CD8-positive, alpha-beta memory T cell (primary cell): ENCODE data around the gene ADGRB2. TPM values are rescaled to one million over a fixed set of nuclear protein-coding genes. Genes with fewer than 3 reads are reported as not detected.

Source experiments
- CTCF ChIA-PET: fragments of 350-600 bp; sonication (Branson Sonifier 250); formaldehyde crosslinking; loops from one replicate; lab custom pipeline; 2021; ENCODE audit warnings: antibody characterized with exemption; lab: Charles Lee
- POLR2A ChIA-PET: fragments of 350-600 bp; sonication (Branson Sonifier 250); formaldehyde crosslinking; loops from one replicate; lab custom pipeline; 2021; ENCODE audit warnings: antibody characterized with exemption; lab: Charles Lee
- DNase-seq, 5 donors: peaks; one replicate each; pipeline versions ENCODE4 v3.0.0 to v3.0.0-alpha.2; 2020 to 2022; ENCODE audit warnings: mixed read lengths in 1 of 5
- H3K27ac ChIP-seq: one replicate; pipeline ENCODE4 v1.7.0; 2013; ENCODE audit warnings: low read depth, mild to moderate bottlenecking, low read length, moderate library complexity
- H3K27me3 ChIP-seq: 2 replicates; pipeline ENCODE4 v1.7.0; 2013; ENCODE audit warnings: low read length, mild to moderate bottlenecking; ENCODE audit not compliant: insufficient read depth, poor library complexity, severe bottlenecking
- H3K36me3 ChIP-seq: 2 replicates; pipeline ENCODE4 v1.7.0; 2013; ENCODE audit warnings: mild to moderate bottlenecking, low read length, moderate library complexity; ENCODE audit not compliant: insufficient read depth
- H3K4me1 ChIP-seq: 2 replicates; pipeline ENCODE4 v1.7.0; 2013; ENCODE audit warnings: mild to moderate bottlenecking, low read length, moderate library complexity; ENCODE audit not compliant: insufficient read depth
- H3K4me3 ChIP-seq: 2 replicates; pipeline ENCODE4 v1.7.0; 2013; ENCODE audit warnings: mild to moderate bottlenecking, low read length
- H3K9me3 ChIP-seq: 2 replicates; pipeline ENCODE4 v1.7.0; 2013; ENCODE audit warnings: mild to moderate bottlenecking, low read length
- H3K27ac Mint-ChIP-seq, 8 donors: one replicate each; pipeline ENCODE4 v1.8.0; 2020 to 2021; ENCODE audit warnings: mixed read lengths in 8 of 8, mild to moderate bottlenecking in 6 of 8, inconsistent platforms in 3 of 8, moderate library complexity in 3 of 8
- H3K27me3 Mint-ChIP-seq, 2 donors: one replicate each; pipeline ENCODE4 v1.8.0; 2020 to 2021; ENCODE audit warnings: mixed read lengths in 2 of 2, mild to moderate bottlenecking in 1 of 2, moderate library complexity in 1 of 2
- H3K36me3 Mint-ChIP-seq, 3 donors: one replicate each; pipeline ENCODE4 v1.8.0; 2020 to 2021; ENCODE audit warnings: mixed read lengths in 3 of 3, inconsistent platforms in 1 of 3, mild to moderate bottlenecking in 1 of 3
- H3K4me1 Mint-ChIP-seq, 3 donors: one replicate each; pipeline ENCODE4 v1.8.0; 2020 to 2021; ENCODE audit warnings: mixed read lengths in 3 of 3, inconsistent platforms in 1 of 3, mild to moderate bottlenecking in 1 of 3
- H3K4me3 Mint-ChIP-seq, 7 donors: one replicate each; pipeline ENCODE4 v1.8.0; 2020 to 2021; ENCODE audit warnings: mixed read lengths in 7 of 7, mild to moderate bottlenecking in 6 of 7, moderate library complexity in 4 of 7, inconsistent platforms in 2 of 7
- H3K9me3 Mint-ChIP-seq, 5 donors: one replicate each; pipeline ENCODE4 v1.8.0; 2020 to 2022; ENCODE audit warnings: mixed read lengths in 5 of 5, mild to moderate bottlenecking in 3 of 5, moderate library complexity in 2 of 5, inconsistent platforms in 1 of 5
- polyA plus RNA-seq: library from polyadenylated mRNA; unstranded; fragments of 300-500 nt; fragmentation: Illumina TruSeq; gene quantifications from one replicate; pipeline ENCODE4 v1.2.3, GENCODE V29; 2021
- total RNA-seq, 2 experiments: library from RNA; stranded (reverse); gene quantifications; one replicate each; pipeline ENCODE4 v1.2.3, GENCODE V29; 2021

Gene ADGRB2
- total and polyA plus RNA-seq, 3 experiments from 2014 or later, result 0.24 to 0.57 (median 0.35) TPM

- H3K36me3 Mint-ChIP-seq, result no peaks in the 10 kb centered on the region
- peaks cover under 1 to 10% (median 1%) of the 10 kb centered on the region in 3 donors for H3K4me1 Mint-ChIP-seq
- CTCF ChIA-PET, result interaction anchor here (1.2 to 2.3 kb wide), 2 partner anchors 41 to 130 kb away, joined by 3 to 5 read pairs; no protein-coding TSS in a partner anchor
- Histone ChIP-seq H3K27me3 (peaks cover 4% of the 10 kb centered on the region), H3K9me3 (no peaks in the 10 kb centered on the region), H3K4me1 (peaks cover 1% of the 10 kb centered on the region), H3K4me3 (no peak overlapping the region), H3K36me3 (no peaks in the 10 kb centered on the region), H3K27ac (no peak overlapping the region)
- H3K27me3 Mint-ChIP-seq, result peaks cover 2 to 10% of the 10 kb centered on the region in 2 donors
- no peaks in the 10 kb centered on the region for H3K9me3 Mint-ChIP-seq
- H3K4me3 Mint-ChIP-seq, result peak overlapping the region in 1 of 7 donors; percentile 31
- no peak overlapping the region for H3K27ac Mint-ChIP-seq
- DNase-seq, result peak in 1 of 5 donors; percentile 46
- POLR2A ChIA-PET, result interaction anchor here (0.5 kb wide), 1 partner anchor 195 kb away, joined by 4 read pairs; no protein-coding TSS in a partner anchor
These were observed 28.9 kb upstream of the ADGRB2 start for GRCh38 chr1:31793086-31793485.

GRCh38 chr1:31792541-31792940 lies 28.4 kb upstream of the ADGRB2 start:
- peaks cover 6% of the 10 kb centered on the region for H3K4me1 ChIP-seq
- peaks cover 1 to 10% of the 10 kb centered on the region in 2 donors for H3K27me3 Mint-ChIP-seq
- H3K4me3 ChIP-seq, result no peak overlapping the region
- H3K4me3 Mint-ChIP-seq, result peak overlapping the region in 1 of 7 donors; percentile 31
- DNase-seq, result peak in 1 of 5 donors; percentile 35
- H3K27ac Mint-ChIP-seq, result no peak overlapping the region
- no peak overlapping the region for H3K27ac ChIP-seq
- H3K9me3 Mint-ChIP-seq, result no peaks in the 10 kb centered on the region
- H3K36me3 ChIP-seq, result no peaks in the 10 kb centered on the region
- H3K9me3 ChIP-seq, result no peaks in the 10 kb centered on the region
- POLR2A ChIA-PET, result interaction anchor here (0.5 kb wide), 1 partner anchor 195 kb away, joined by 4 read pairs; no protein-coding TSS in a partner anchor
- no peaks in the 10 kb centered on the region for H3K27me3 ChIP-seq
- no peaks in the 10 kb centered on the region for H3K36me3 Mint-ChIP-seq
- CTCF ChIA-PET, result interaction anchor here (1.2 to 2.3 kb wide), 2 partner anchors 42 to 129 kb away, joined by 3 to 5 read pairs; no protein-coding TSS in a partner anchor
- H3K4me1 Mint-ChIP-seq, result peaks cover 6 to 15% (median 7%) of the 10 kb centered on the region in 3 donors

- ChIA-PET CTCF (interaction anchor here (1.2 to 5.7 kb wide), 3 partner anchors 42 to 130 kb away, joined by 3 to 89 read pairs (median 5); no protein-coding TSS in a partner anchor), POLR2A (no interaction called here)
- H3K4me3 ChIP-seq, result no peak overlapping the region
- peaks cover 0 to 8% of the 10 kb centered on the region in 2 donors for H3K27me3 Mint-ChIP-seq
- H3K36me3 ChIP-seq, result no peaks in the 10 kb centered on the region
- H3K4me1 ChIP-seq, result peaks cover 6% of the 10 kb centered on the region
- peak overlapping the region in 1 of 8 donors; percentile 82 for H3K27ac Mint-ChIP-seq
- no peaks in the 10 kb centered on the region for H3K36me3 Mint-ChIP-seq
- H3K4me1 Mint-ChIP-seq, result peaks cover 7 to 16% (median 8%) of the 10 kb centered on the region in 3 donors
- no peaks in the 10 kb centered on the region for H3K27me3 ChIP-seq
- H3K4me3 Mint-ChIP-seq, result peak overlapping the region in 1 of 7 donors; percentile 83
- H3K27ac ChIP-seq, result no peak overlapping the region
- no peaks in the 10 kb centered on the region for H3K9me3 ChIP-seq
- no peaks in the 10 kb centered on the region for H3K9me3 Mint-ChIP-seq
- DNase-seq, result peak in 1 of 5 donors; percentile 36
These were observed 28.0 kb upstream of the ADGRB2 start for GRCh38 chr1:31792116-31792515.

- H3K4me3 ChIP-seq, result no peak overlapping the region
- H3K27ac ChIP-seq, result no peak overlapping the region
- no peaks in the 10 kb centered on the region for H3K9me3 ChIP-seq
- Mint-ChIP-seq H3K27ac (peak overlapping the region in 2 of 8 donors; percentile 37 to 82), H3K36me3 (no peaks in the 10 kb centered on the region), H3K9me3 (no peaks in the 10 kb centered on the region), H3K27me3 (peaks cover 0 to 4% of the 10 kb centered on the region in 2 donors), H3K4me3 (peak overlapping the region in 1 of 7 donors; percentile 83), H3K4me1 (peaks cover 7 to 16% (median 10%) of the 10 kb centered on the region in 3 donors)
- POLR2A ChIA-PET, result no interaction called here
- DNase-seq, result peak in 1 of 5 donors; percentile 44
- CTCF ChIA-PET, result interaction anchor here (0.9 to 5.7 kb wide), 5 partner anchors 29 to 212 kb away, joined by 3 to 89 read pairs (median 14); partner anchors contain the start of gene ADGRB2
- H3K4me1 ChIP-seq, result peaks cover 6% of the 10 kb centered on the region
- H3K27me3 ChIP-seq, result no peaks in the 10 kb centered on the region
- no peaks in the 10 kb centered on the region for H3K36me3 ChIP-seq
These were observed 27.2 kb upstream of the ADGRB2 start for GRCh38 chr1:31791131-31791858.

GRCh38 chr1:31790641-31791091 lies 26.5 kb upstream of the ADGRB2 start:
- H3K4me3 Mint-ChIP-seq, result peak overlapping the region in 1 of 7 donors; percentile 16
- H3K9me3 ChIP-seq, result no peaks in the 10 kb centered on the region
- no peak overlapping the region for H3K27ac ChIP-seq
- H3K27ac Mint-ChIP-seq, result no peak overlapping the region
- H3K9me3 Mint-ChIP-seq, result no peaks in the 10 kb centered on the region
- peaks cover 7 to 16% (median 10%) of the 10 kb centered on the region in 3 donors for H3K4me1 Mint-ChIP-seq
- peaks cover 0 to 2% of the 10 kb centered on the region in 2 donors for H3K27me3 Mint-ChIP-seq
- peak in 1 of 5 donors; percentile 49 for DNase-seq
- H3K27me3 ChIP-seq, result no peaks in the 10 kb centered on the region
- no peaks in the 10 kb centered on the region for H3K36me3 ChIP-seq
- peaks cover 6% of the 10 kb centered on the region for H3K4me1 ChIP-seq
- H3K4me3 ChIP-seq, result no peak overlapping the region
- ChIA-PET CTCF (interaction anchor here (0.8 to 5.7 kb wide), 8 partner anchors 28 to 396 kb away, joined by 3 to 89 read pairs (median 8); partner anchors contain the start of gene ADGRB2), POLR2A (no interaction called here)
- no peaks in the 10 kb centered on the region for H3K36me3 Mint-ChIP-seq

GRCh38 chr1:31790140-31790539 lies 26.0 kb upstream of the ADGRB2 start:
- Histone ChIP-seq H3K4me3 (no peak overlapping the region), H3K27ac (no peak overlapping the region), H3K4me1 (peaks cover 6% of the 10 kb centered on the region), H3K36me3 (no peaks in the 10 kb centered on the region), H3K27me3 (no peaks in the 10 kb centered on the region), H3K9me3 (no peaks in the 10 kb centered on the region)
- Mint-ChIP-seq H3K27ac (peak overlapping the region in 4 of 8 donors; percentile 59 to 89 (median 76)), H3K9me3 (no peaks in the 10 kb centered on the region), H3K36me3 (no peaks in the 10 kb centered on the region), H3K4me3 (peak overlapping the region; percentile 10 to 60 (median 45)), H3K27me3 (no peaks in the 10 kb centered on the region), H3K4me1 (peaks cover 7 to 16% (median 10%) of the 10 kb centered on the region in 3 donors)
- peak in 1 of 5 donors; percentile 34 for DNase-seq
- POLR2A ChIA-PET, result no interaction called here
- CTCF ChIA-PET, result interaction anchor here (0.8 to 5.7 kb wide), 20 partner anchors 10 to 395 kb away, joined by 3 to 89 read pairs (median 6); partner anchors contain the start of gene ADGRB2

- peak overlapping the region; percentile 90 to 96 (median 92) for H3K4me3 Mint-ChIP-seq
- no peaks in the 10 kb centered on the region for H3K36me3 Mint-ChIP-seq
- CTCF ChIA-PET, result interaction anchor here (0.7 to 5.7 kb wide), 45 partner anchors 9 to 395 kb away, joined by 3 to 89 read pairs (median 4); partner anchors contain the start of genes ADGRB2, PEF1, SPOCD1 and TMEM39B
- no peaks in the 10 kb centered on the region for H3K36me3 ChIP-seq
- POLR2A ChIA-PET, result interaction anchor here (0.7 to 1.9 kb wide), 3 partner anchors 29 to 225 kb away, joined by 3 to 8 read pairs (median 4); partner anchors contain the start of gene PEF1
- H3K27ac Mint-ChIP-seq, result peak overlapping the region; percentile 50 to 99 (median 98)
- peaks cover 6% of the 10 kb centered on the region for H3K4me1 ChIP-seq
- H3K4me3 ChIP-seq, result peak overlapping the region; percentile 90
- no peaks in the 10 kb centered on the region for H3K27me3 ChIP-seq
- peak; percentile 86 to 96 (median 92) for DNase-seq
- no peak overlapping the region for H3K27ac ChIP-seq
- peaks cover 7 to 16% (median 10%) of the 10 kb centered on the region in 3 donors for H3K4me1 Mint-ChIP-seq
- no peaks in the 10 kb centered on the region for H3K27me3 Mint-ChIP-seq
- no peaks in the 10 kb centered on the region for H3K9me3 Mint-ChIP-seq
- H3K9me3 ChIP-seq, result no peaks in the 10 kb centered on the region
These were observed 25.3 kb upstream of the ADGRB2 start for GRCh38 chr1:31789259-31790065.
